GM21825 (cell line): ENCODE results near the gene OGDH.

Experiments
- ATAC-seq: cut with Tn5 transposase; IDR thresholded peaks from one replicate; pipeline ENCODE4 v1.9.1; 2021; ENCODE audit warnings: mild to moderate bottlenecking, moderate library complexity; ENCODE audit not compliant: unreplicated experiment

OGDH gene

DNA sequence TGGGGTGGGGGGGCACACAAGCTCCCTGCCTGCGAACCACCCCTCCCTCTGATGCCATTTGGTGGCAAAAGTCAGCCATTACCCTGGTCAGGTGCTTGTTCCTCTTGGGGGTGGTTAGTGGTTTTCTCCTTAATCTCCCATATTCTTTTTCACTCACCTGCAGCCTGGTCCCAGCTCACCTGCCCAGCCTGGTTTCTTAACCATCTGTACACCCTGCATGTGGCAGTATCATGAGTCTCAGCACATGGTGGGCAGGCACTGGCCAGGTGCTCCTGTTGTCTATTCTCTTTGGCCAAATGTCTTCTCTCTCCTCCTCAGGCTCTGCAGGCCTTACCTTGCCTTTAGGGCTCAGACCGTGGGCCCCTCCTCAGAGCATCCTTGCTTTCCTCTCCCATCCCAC, 30.5 kb downstream of the OGDH start:
- ATAC-seq: no peak

DNA sequence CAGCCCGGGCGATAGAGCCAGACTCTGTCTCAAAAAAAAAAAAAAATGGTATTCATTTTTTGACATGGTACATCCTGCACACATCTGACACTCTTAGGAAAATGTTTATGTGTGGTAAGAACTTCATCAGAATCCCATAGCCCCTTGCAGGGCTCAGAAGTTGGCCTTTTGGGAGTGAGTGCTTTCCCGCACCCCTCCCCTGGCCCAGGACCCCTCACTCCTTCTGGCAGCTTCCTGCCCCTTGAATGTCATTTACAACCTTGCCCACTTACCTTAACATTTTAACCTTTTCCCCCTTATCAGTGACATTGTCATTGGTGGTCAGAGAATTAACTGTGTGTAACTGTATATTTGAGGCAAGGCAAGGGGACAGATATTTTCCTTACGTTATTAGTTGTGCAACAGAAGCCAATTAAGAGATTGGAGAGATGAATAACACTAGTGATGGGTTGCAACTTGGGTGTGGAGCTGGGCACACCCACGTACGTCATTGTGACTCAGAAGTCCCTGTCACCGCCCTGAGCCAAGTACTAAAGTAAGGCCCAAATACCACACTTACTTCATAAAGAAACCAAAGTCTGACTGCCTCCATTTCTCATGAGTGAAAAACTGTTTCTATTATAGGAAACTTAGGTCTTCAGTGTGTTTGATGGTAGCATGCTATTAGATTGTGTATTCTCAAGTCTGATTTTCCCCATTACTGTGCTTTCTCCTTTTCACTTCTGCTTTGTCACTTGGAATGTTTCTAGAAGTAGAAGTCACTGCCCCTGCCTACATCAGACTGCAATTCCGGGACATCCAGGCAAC, 31.6 kb downstream of the OGDH start:
- peak; percentile 52 for ATAC-seq

DNA sequence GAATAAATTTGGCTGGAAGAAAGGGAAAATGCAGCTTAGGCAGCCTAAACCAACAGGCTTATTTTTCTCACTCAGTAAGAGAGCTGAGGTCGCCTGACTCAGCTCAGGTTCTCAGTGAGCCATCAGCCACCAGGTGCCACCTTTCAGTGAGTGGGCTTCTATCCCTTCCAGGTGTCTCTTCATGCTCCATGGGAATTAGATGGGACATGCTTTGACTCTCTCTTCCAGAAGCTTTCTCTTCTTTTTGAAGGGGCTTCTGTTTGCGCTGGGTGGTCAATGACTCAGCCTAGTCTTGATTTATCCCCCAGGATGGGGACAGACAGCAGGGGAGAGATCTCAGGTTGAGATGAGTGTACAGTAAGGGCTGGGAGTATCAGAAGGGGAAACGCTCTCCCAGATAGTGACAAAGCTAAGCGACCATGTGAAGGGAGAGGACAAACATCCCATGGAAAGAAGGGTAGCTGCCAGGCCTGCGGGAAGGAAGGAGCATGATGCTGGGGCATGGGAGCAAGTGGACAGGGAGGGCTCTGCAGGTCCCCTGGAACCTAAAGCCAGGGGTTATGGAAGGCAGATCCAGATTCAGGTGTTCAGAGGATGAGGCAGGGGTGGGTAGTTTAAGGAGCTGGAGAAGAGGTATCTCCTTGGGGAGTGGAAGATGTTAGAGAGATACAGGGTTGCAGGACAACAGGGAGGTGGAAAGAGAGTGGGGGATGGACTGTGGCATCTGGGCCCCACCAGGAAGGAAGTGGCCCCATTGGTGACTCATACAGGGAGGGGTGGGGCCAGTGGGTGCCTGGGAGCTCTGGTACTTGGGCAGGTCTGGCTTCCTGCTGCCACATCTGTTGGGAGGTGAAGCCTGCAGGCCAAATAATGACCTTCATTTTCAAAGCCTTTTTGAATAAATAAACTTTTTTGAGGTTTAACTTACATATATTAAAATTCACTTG, 32.5 kb downstream of the OGDH start:
- ATAC-seq: peak; percentile 74

DNA sequence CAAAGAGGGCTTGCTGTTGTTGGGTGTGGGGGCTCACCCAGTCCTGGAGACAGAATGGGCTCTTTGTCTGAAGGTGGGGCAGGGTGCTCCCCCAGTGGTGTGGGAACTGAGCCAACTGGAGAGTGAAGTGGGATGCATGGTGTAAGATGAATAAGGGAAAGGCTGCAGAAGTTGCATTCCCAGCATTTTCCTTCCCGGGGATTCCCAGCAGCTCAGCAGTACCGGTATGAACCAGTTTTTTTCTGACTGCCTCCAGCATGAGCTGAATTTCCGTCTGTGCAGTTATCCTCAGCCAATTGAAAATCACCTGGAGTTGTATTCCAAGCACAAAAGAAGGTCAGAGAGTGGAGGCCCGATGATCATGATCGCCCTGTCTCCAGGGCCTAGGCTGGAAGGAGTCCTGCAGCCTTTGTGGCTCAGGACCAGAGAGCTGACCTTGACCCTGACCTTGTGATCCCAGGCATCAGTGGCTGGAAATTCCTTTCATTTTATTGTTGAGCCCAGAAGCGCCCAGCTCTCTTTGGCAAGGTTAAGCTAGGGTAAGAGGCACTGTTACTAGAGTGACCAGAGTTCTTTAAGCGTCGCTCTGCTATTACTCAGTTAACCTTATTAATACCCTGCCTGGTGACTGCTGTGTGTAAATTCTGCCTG, 33.4 kb downstream of the OGDH start:
- ATAC-seq: no peak

- no peak for ATAC-seq
These were observed 36.8 kb downstream of the OGDH start for GRCh38 chr7:44643206-44643605.

- ATAC-seq: no peak
These were observed 38.8 kb downstream of the OGDH start for GRCh38 chr7:44645254-44645653.

DNA sequence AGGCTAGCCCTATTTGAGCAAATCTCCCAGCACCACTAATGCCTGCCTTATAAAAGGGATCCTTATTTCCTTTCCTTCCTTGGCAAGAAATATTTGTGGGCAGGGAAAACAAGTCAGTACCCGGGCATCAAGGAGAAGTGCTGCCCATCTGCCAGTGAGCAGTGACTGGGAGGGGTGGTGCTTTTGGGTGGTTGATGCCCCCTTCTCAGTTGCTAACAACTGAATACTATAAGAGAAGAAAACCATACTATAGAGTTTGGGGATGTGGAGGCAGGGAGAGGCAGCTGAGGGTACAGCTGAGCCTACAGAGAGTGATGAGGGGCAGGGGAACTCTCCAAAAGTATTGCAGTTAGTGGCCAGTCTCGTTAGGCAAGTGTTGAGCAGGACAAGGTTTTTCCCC, 39.3 kb downstream of the OGDH start:
- no peak for ATAC-seq

- no peak for ATAC-seq
These were observed 39.9 kb downstream of the OGDH start for GRCh38 chr7:44646176-44646920.

- ATAC-seq: no peak
These were observed 40.7 kb downstream of the OGDH start for GRCh38 chr7:44646921-44647636.

DNA sequence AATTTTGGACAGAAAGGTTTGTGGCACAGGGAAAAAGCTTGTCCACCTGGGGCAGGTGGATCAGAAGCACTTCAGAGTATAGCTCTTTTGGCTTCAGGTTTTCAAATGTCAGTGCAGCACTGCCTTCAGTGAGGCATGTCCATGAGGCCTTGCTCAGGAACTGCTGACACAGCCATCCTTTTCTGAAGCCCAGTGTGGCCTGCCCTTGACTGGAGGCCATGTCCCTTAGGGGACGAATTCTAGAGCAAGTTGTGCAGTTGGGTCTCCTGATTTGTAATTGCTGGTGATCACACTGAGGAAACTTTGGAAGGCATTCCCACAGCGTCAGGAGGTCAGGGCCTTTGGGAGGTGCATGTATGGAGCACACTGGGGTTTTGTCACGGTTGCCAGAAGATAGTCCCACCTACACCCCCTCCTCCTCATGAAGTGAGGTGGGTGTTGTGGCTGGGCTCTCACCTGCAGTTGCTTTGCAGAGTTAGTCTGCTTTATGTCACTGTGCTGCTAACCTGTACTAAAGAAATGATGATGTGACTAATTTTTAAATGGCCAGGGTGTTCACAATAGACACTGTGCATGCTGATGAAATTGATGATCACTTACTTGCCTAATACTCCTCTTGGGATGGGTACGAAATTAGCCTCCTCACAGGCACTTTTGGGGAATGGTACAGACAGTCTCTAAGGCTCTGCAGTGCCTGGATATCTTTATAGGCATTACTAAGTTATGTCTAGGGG, 41.7 kb downstream of the OGDH start:
- no peak for ATAC-seq

DNA sequence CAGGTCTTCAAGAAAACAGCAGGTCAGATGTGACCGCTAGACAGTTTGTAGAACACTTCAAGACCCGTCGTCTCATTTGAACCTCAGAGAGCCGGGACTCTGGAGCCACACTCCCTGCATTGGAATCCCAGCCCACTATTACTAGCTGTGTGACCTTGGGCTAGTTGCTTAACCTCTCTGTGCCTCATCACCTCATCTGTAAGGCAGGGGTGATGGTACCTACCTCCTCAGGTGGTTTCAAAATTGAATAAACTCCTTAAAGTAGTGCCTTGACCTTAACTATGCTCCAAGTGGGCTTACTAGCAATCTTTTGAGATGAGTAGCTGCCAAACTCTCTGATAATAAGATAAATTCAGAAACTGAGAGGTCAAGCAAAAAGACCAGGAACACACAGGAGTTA, 43.8 kb downstream of the OGDH start:
- ATAC-seq: no peak

- ATAC-seq: no peak
These were observed 44.3 kb downstream of the OGDH start for GRCh38 chr7:44650772-44651171.

GRCh38 chr7:44652535-44652934, 46.1 kb downstream of the OGDH start:
- no peak for ATAC-seq

DNA sequence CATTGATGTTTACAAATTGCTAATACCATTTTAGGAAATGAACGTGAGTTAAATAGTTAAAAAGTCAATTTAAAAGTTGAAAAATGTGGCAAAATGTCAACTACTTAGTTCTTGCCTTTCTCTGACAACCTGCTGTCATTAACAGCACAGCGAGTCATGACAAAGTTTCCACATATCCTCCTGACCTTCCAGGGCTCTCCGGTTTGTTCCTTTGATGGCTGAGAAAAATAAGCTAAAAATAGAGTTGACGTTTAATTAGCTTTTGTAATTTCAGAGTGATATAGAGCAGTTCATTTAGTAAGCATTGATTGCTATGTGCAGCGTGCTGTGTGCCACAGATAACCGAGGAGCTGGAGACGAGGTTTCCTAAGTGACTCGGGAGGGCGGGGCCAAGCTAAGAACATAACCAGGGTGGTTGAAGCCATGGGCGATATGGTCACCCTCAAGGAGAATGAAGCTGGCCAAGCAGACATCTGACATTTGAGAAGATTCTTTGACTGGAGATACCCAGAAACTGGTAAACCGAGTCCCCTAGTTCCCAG, 47.9 kb downstream of the OGDH start:
- ATAC-seq: no peak

- no peak for ATAC-seq
These were observed 48.9 kb downstream of the OGDH start for GRCh38 chr7:44655341-44655740.

DNA sequence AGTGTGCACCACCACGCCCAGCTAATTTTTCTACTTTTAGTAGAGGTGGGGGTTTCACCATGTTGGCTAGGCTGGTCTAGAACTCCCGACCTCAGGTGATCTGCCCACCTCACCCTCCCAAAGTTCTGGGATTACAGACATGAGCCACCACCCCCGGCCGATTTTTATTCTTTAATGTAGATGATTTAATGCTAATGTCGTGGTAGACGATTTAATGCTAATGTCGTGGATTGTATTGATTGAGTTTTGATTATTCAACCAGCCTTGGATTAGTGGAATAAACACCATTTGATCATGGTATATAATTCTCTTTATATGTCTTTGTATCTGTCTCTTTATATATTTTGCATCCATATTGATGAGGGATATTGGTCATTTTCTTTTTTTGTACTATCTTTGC, 52.6 kb downstream of the OGDH start:
- no peak for ATAC-seq

- ATAC-seq: no peak
These were observed 54.8 kb downstream of the OGDH start for GRCh38 chr7:44661233-44661632.

- ATAC-seq: no peak
These were observed 58.5 kb downstream of the OGDH start for GRCh38 chr7:44664780-44665461.
